Stimulated activated CD4-positive, alpha-beta T cell treated with anti-CD3 and anti-CD28 coated beads, TNF-alpha, amount 100 ng/mL, for 1 hour (primary cell): Measurements from ENCODE around the gene AREL1.

Source experiments
- DNase-seq, 3 donors: peaks; one replicate each; pipeline ENCODE4 v3.0.0-alpha.2; 2020; ENCODE audit warnings: low read depth in 3 of 3, low spot score in 1 of 3

Gene AREL1

GRCh38 chr14:74702293-74702692 is 10.6 kb downstream of the AREL1 start:
- DNase-seq: no peak

GRCh38 chr14:74698465-74698864 is 14.4 kb downstream of the AREL1 start:
- no peak for DNase-seq

- no peak for DNase-seq
Observed at GRCh38 chr14:74697976-74698375, 14.9 kb downstream of the AREL1 start.

- no peak for DNase-seq
Observed at GRCh38 chr14:74697543-74697942, 15.3 kb downstream of the AREL1 start.

- DNase-seq: no peak
Observed at GRCh38 chr14:74697011-74697410, 15.9 kb downstream of the AREL1 start.

- no peak for DNase-seq
Observed at GRCh38 chr14:74695406-74695805, 17.5 kb downstream of the AREL1 start.

GRCh38 chr14:74693191-74693590 is 19.7 kb downstream of the AREL1 start:
- no peak for DNase-seq

- no peak for DNase-seq
Observed at GRCh38 chr14:74691456-74691855, 21.4 kb downstream of the AREL1 start.

- DNase-seq: no peak
Observed at GRCh38 chr14:74685921-74686678, 26.8 kb downstream of the AREL1 start.

- DNase-seq: no peak
Observed at GRCh38 chr14:74685056-74685455, 27.8 kb downstream of the AREL1 start.

GRCh38 chr14:74684434-74684833 is 28.4 kb downstream of the AREL1 start:
- DNase-seq: no peak

- no peak for DNase-seq
Observed at GRCh38 chr14:74683406-74683805, 29.5 kb downstream of the AREL1 start.

GRCh38 chr14:74682169-74682952 is 30.5 kb downstream of the AREL1 start:
- DNase-seq: no peak

- DNase-seq: no peak
Observed at GRCh38 chr14:74675219-74675618, 37.7 kb downstream of the AREL1 start.

- no peak for DNase-seq
Observed at GRCh38 chr14:74673768-74674167, 39.1 kb downstream of the AREL1 start.

GRCh38 chr14:74671789-74672188 is 41.1 kb downstream of the AREL1 start:
- DNase-seq: no peak

- no peak for DNase-seq
Observed at GRCh38 chr14:74670726-74671411, 42.0 kb downstream of the AREL1 start.

GRCh38 chr14:74669846-74670245 is 43.0 kb downstream of the AREL1 start:
- no peak for DNase-seq

GRCh38 chr14:74669256-74669655 is 43.6 kb downstream of the AREL1 start:
- DNase-seq: no peak

GRCh38 chr14:74667758-74668157 is 45.1 kb downstream of the AREL1 start:
- no peak for DNase-seq

- no peak for DNase-seq
Observed at GRCh38 chr14:74664717-74665116, 48.2 kb downstream of the AREL1 start.

GRCh38 chr14:74663884-74664283 is 49.0 kb downstream of the AREL1 start:
- no peak for DNase-seq
